ENCODE measurements around the gene LMCD1. TPM values are rescaled to one million over a fixed set of nuclear protein-coding genes. Genes with fewer than 3 reads are reported as not detected.
"Not testable (repeated sequence)": the region's sequence is repeated elsewhere in the genome, so short reads cannot be mapped to it uniquely, and the experiment has no call there.

Gene LMCD1
- total RNA-seq, 2 donors from 2014 or later, result 10.9 to 32.4 TPM

DNA sequence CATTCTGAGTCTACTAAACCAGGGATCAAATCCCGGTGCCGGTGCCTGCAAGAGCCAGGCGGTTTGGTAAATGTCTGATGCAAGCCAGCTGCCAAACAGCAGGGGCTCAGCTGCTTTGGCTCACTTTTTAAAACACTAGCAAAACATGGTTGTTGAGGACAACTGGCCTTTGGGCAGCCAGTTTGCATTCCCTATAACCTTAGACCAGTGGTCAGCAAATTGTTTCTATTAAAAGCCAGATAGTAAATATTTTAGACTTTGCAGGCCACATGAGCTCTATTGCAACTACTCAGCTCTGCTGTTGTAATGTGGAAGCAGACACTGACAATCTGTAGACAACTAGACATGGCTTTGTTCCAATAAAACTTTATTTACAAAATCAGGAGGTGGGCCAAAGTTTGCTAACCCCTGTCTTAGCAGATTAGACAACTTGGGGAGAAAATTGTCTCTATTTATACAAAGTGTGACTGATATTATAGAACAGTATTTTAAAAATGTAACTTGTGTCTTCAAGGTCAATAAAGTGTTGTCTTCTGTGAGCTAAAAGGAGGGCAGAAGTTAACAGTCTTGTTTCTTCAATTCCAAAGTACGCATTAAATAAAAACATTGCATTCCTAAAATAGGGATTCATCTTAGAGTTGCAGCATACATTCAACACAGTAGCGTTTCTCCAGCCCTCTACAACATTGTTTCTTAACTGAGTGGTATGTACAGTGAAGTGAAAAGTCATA, 75.4 kb downstream of the LMCD1 start:
- no peaks in the 10 kb centered on the region for H3K27me3 ChIP-seq
- H3K36me3 ChIP-seq (replicated peaks in 1 of 2; ENCODE audit: insufficient read depth in 1 of 2, low read depth in 2 of 2), result no peaks in the 10 kb centered on the region
- no peak overlapping the region for H3K4me3 ChIP-seq
- TF ChIP-seq POLR2A (IDR thresholded peaks at IDR 0.05) (no peak), CTCF (IDR thresholded peaks at IDR 0.05) (no peak)
- ATAC-seq, result peak; percentile 35
- intact Hi-C loops (cut with DNase I), result no loop called here
- no peaks in the 10 kb centered on the region for H3K4me1 ChIP-seq
- DNase-seq, result no peak
- no peaks in the 10 kb centered on the region for H3K9me3 ChIP-seq
- no peak overlapping the region for H3K27ac ChIP-seq
- WGBS, 2 donors, result 77 to 97% methylated on average over 3 to 5 of the region's 5 CpGs

GRCh38 chr3:8578282-8578681, 76.7 kb downstream of the LMCD1 start:
- 76 to 91% methylated on average over 4 of the region's 4 CpGs for WGBS, 2 donors
- no peak for TF ChIP-seq CTCF (IDR thresholded peaks at IDR 0.05)
- TF ChIP-seq POLR2A (IDR thresholded peaks at IDR 0.05), result no peak
- Histone ChIP-seq H3K27ac (no peak overlapping the region), H3K4me3 (no peak overlapping the region), H3K27me3 (no peaks in the 10 kb centered on the region), H3K4me1 (no peaks in the 10 kb centered on the region), H3K36me3 (replicated peaks in 1 of 2; ENCODE audit: insufficient read depth in 1 of 2, low read depth in 2 of 2) (no peaks in the 10 kb centered on the region), H3K9me3 (no peaks in the 10 kb centered on the region)
- intact Hi-C loops (cut with DNase I), result no loop called here
- no peak for DNase-seq
- no peak for ATAC-seq

GRCh38 chr3:8579096-8579495, 77.5 kb downstream of the LMCD1 start:
- Histone ChIP-seq H3K27ac (no peak overlapping the region), H3K4me3 (no peak overlapping the region), H3K4me1 (no peaks in the 10 kb centered on the region), H3K27me3 (no peaks in the 10 kb centered on the region), H3K9me3 (no peaks in the 10 kb centered on the region), H3K36me3 (replicated peaks in 1 of 2; ENCODE audit: insufficient read depth in 1 of 2, low read depth in 2 of 2) (no peaks in the 10 kb centered on the region)
- intact Hi-C loops (cut with DNase I), result no loop called here
- ATAC-seq (no peak), DNase-seq (no peak)
- 59 to 71% methylated on average over 5 of the region's 5 CpGs for WGBS, 2 donors
- TF ChIP-seq POLR2A (IDR thresholded peaks at IDR 0.05) (no peak), CTCF (IDR thresholded peaks at IDR 0.05) (no peak)

GRCh38 chr3:8579943-8580342, 78.3 kb downstream of the LMCD1 start:
- Histone ChIP-seq H3K4me1 (no peaks in the 10 kb centered on the region), H3K36me3 (replicated peaks in 1 of 2; ENCODE audit: insufficient read depth in 1 of 2, low read depth in 2 of 2) (no peaks in the 10 kb centered on the region), H3K9me3 (no peaks in the 10 kb centered on the region), H3K4me3 (no peak overlapping the region), H3K27ac (no peak overlapping the region), H3K27me3 (no peaks in the 10 kb centered on the region)
- intact Hi-C loops (cut with DNase I), result no loop called here
- ATAC-seq, result no peak
- 70 to 77% methylated on average over 5 of the region's 5 CpGs for WGBS, 2 donors
- TF ChIP-seq CTCF (IDR thresholded peaks at IDR 0.05) (no peak), POLR2A (IDR thresholded peaks at IDR 0.05) (no peak)
- no peak for DNase-seq

- H3K27ac ChIP-seq; DNase-seq; H3K36me3 ChIP-seq (replicated peaks in 1 of 2; ENCODE audit: insufficient read depth in 1 of 2, low read depth in 2 of 2); ATAC-seq; H3K4me1 ChIP-seq; H3K9me3 ChIP-seq; intact Hi-C loops (cut with DNase I); H3K27me3 ChIP-seq; H3K4me3 ChIP-seq: not testable (repeated sequence)
- WGBS, 2 donors, result 63 to 81% methylated on average over 5 of the region's 5 CpGs
These were observed 78.8 kb downstream of the LMCD1 start for GRCh38 chr3:8580434-8580833.

All from body of pancreas (tissue), 4 donors.